K562 (cell line): ENCODE measurements around the gene DYNLT4. TPM values are rescaled to one million over a fixed set of nuclear protein-coding genes. Genes with fewer than 3 reads are reported as not detected.

Experiments used
- CBX5 ChIP-seq: IDR thresholded peaks from 2 replicates; pipeline ENCODE4 v1.6.1; 2014; ENCODE audit warnings: low read depth, borderline replicate concordance
- CHD1 ChIP-seq: fragments of 200-600 bp; sonication (generic); IDR thresholded peaks from one replicate; pipeline ENCODE4 v1.6.1; 2012; ENCODE audit warnings: mild to moderate bottlenecking, moderate library complexity, low read length, inconsistent platforms
- ELF4 ChIP-seq: fragments of 450-650 bp; formaldehyde crosslinking; IDR thresholded peaks from 2 replicates; pipeline ENCODE4 v1.4.0; 2022; ENCODE audit warnings: missing genetic modification characterization
- EP400 ChIP-seq: fragments of 450-650 bp; IDR thresholded peaks from 2 replicates; pipeline ENCODE4 v1.6.1; 2017; ENCODE audit warnings: antibody characterized with exemption, mild to moderate bottlenecking, moderate library complexity
- GABPA ChIP-seq: fragments of 200-800 bp; sonication (Bioruptor generic); conservative IDR thresholded peaks from 2 replicates; pipeline ENCODE4 v1.6.1; 2016; ENCODE audit warnings: low read depth, missing genetic modification characterization, missing compliant biosample characterization
- HNRNPK ChIP-seq: fragments of 200-400 bp; formaldehyde crosslinking; IDR thresholded peaks from one replicate; pipeline ENCODE4 v1.6.1; 2018; ENCODE audit warnings: mild to moderate bottlenecking, low read depth, low read length; ENCODE audit not compliant: poor library complexity, severe bottlenecking
- ID3 ChIP-seq, 2 experiments: fragments of 250-450 bp in 1 of 2; fragments of 450-650 bp in 1 of 2; sonication (Bioruptor Pico) in 1 of 2; IDR thresholded peaks; 2 replicates each; pipeline versions ENCODE4 v1.6.1 to v1.8.0; 2016 to 2021; ENCODE audit warnings: mild to moderate bottlenecking in 2 of 2, moderate library complexity in 2 of 2, missing compliant biosample characterization in 1 of 2, missing genetic modification characterization in 1 of 2
- MAZ ChIP-seq, 2 experiments: fragments of 450-650 bp in 1 of 2; sonication (generic) in 1 of 2; formaldehyde crosslinking; IDR thresholded peaks in 1 of 2; conservative IDR thresholded peaks in 1 of 2; 2 replicates each; pipeline versions ENCODE4 v1.4.0 to v1.5.0; 2020; ENCODE audit warnings: mild to moderate bottlenecking in 1 of 2, missing genetic modification reagents in 1 of 2
- MBD2 ChIP-seq: sonication (generic); IDR thresholded peaks from 2 replicates; pipeline ENCODE4 v1.6.1; 2016; ENCODE audit warnings: low read depth, borderline replicate concordance
- NELFE ChIP-seq: IDR thresholded peaks from 2 replicates; pipeline ENCODE4 v1.6.1; 2011; ENCODE audit warnings: mild to moderate bottlenecking; ENCODE audit not compliant: insufficient read depth, insufficient read length
- NONO ChIP-seq, 2 experiments: fragments of 200-400 bp in 1 of 2; fragments of 450-650 bp in 1 of 2; formaldehyde crosslinking in 1 of 2; IDR thresholded peaks; 2 replicates each; pipeline ENCODE4 v1.6.1; 2017; ENCODE audit warnings: low read depth in 2 of 2, mild to moderate bottlenecking in 2 of 2, moderate library complexity in 2 of 2, low read length in 1 of 2
- NRF1 ChIP-seq, 2 experiments: fragments of 450-650 bp; IDR thresholded peaks in 1 of 2; conservative IDR thresholded peaks in 1 of 2; 2 replicates each; pipeline ENCODE4 v1.6.1; 2014; ENCODE audit warnings: mild to moderate bottlenecking in 2 of 2
- PATZ1 ChIP-seq: fragments of 250-450 bp; sonication (Bioruptor Pico); IDR thresholded peaks from 2 replicates; pipeline ENCODE4 v1.5.0; 2020; ENCODE audit warnings: mild to moderate bottlenecking, borderline replicate concordance
- PCBP1 ChIP-seq: fragments of 200-400 bp; formaldehyde crosslinking; IDR thresholded peaks from 2 replicates; pipeline ENCODE4 v1.6.1; 2018; ENCODE audit warnings: mild to moderate bottlenecking, low read depth, low read length; ENCODE audit not compliant: poor library complexity, severe bottlenecking
- PURB ChIP-seq: sonication (generic); formaldehyde crosslinking; IDR thresholded peaks from 2 replicates; pipeline ENCODE4 v1.9.0; 2021; ENCODE audit warnings: low read depth, mild to moderate bottlenecking, missing genetic modification reagents
- PYGO2 ChIP-seq: fragments of 450-650 bp; IDR thresholded peaks from 2 replicates; pipeline ENCODE4 v1.6.1; 2016; ENCODE audit warnings: mild to moderate bottlenecking, missing genetic modification characterization, moderate library complexity, missing compliant biosample characterization
- RFX1 ChIP-seq: fragments of 450-650 bp; IDR thresholded peaks from 2 replicates; pipeline ENCODE4 v1.6.1; 2016; ENCODE audit warnings: mild to moderate bottlenecking, moderate library complexity
- RHOXF2B ChIP-seq: fragments of 250-450 bp; sonication (Bioruptor Pico); conservative IDR thresholded peaks from 2 replicates; pipeline ENCODE4 v1.5.1; 2021
- SIRT6 ChIP-seq: IDR thresholded peaks from one replicate; pipeline ENCODE4 v1.6.1; 2012; ENCODE audit warnings: low read depth, mild to moderate bottlenecking, control low read depth, inconsistent platforms, low read length, moderate library complexity
- SMC3 ChIP-seq: conservative IDR thresholded peaks from 2 replicates; pipeline ENCODE4 v1.6.1; 2011; ENCODE audit warnings: low read depth, low read length, improper control_type of control experiment; ENCODE audit not compliant: insufficient read depth
- SUPT5H ChIP-seq: fragments of 450-650 bp; IDR thresholded peaks from 2 replicates; pipeline ENCODE4 v1.6.1; 2016
- ZFPM2 ChIP-seq: fragments of 250-450 bp; sonication (Bioruptor Pico); IDR thresholded peaks from 2 replicates; pipeline ENCODE4 v1.5.1; 2022; ENCODE audit warnings: mild to moderate bottlenecking
- ZKSCAN8 ChIP-seq: fragments of 200-800 bp; sonication (Bioruptor generic); IDR thresholded peaks from 2 replicates; pipeline ENCODE4 v1.6.1; 2016; ENCODE audit warnings: missing genetic modification characterization, missing compliant biosample characterization
- ZNF511 ChIP-seq: sonication (generic); formaldehyde crosslinking; IDR thresholded peaks from 2 replicates; pipeline ENCODE4 v1.8.0; 2022; ENCODE audit warnings: mild to moderate bottlenecking, missing genetic modification reagents
- ZNF586 ChIP-seq: fragments of 450-650 bp; formaldehyde crosslinking; conservative IDR thresholded peaks from 2 replicates; pipeline ENCODE4 v1.4.0; 2020; ENCODE audit warnings: mild to moderate bottlenecking, moderate library complexity
- ZNF77 ChIP-seq: fragments of 250-450 bp; sonication (Bioruptor Pico); IDR thresholded peaks from 2 replicates; pipeline ENCODE4 v1.5.0; 2020
- polyA plus RNA-seq, 8 experiments: library from polyadenylated mRNA; depleted of rRNA in 4 of 8; stranded (reverse) in 5 of 8; unstranded in 3 of 8; fragments of >200 nt; fragmentation: Nextera tagmentation in 2 of 8; fragmentation: Illumina TruSeq in 1 of 8; extraction: Ambion mirVana in 2 of 8; extraction: Trizol in 1 of 8; gene quantifications; 2 replicates each; pipeline versions ENCODE4 v1.2.1 to v1.2.3, GENCODE V29; 2011 to 2014; ENCODE audit warnings: inconsistent platforms in 1 of 8, missing spikeins in 1 of 8
- total RNA-seq, 7 experiments: library from RNA; depleted of rRNA in 6 of 7; stranded (reverse); fragments of >200 nt in 6 of 7; fragmentation: Illumina TruSeq in 2 of 7; extraction: Trizol in 2 of 7; gene quantifications; 2 replicates each; pipeline versions ENCODE4 v1.2.1 to v1.2.3, GENCODE V29; 2011 to 2021; ENCODE audit warnings: low replicate concordance in 1 of 7

The DYNLT4 gene
- total and polyA plus RNA-seq, 9 of the 15 experiments (the other 6 are each of a cell fraction or from before 2014, with no cell fraction given): 0.29 to 0.73 TPM; not detected in 7

GRCh38 chr1:44799770-44800584 lies 7.2 kb downstream of the DYNLT4 start, which contains the start of gene PLK3 (continued):
- no peak for TF ChIP-seq ID3 (CRISPR knock-in tag; IDR thresholded peaks at IDR 0.05)
- no peak; the same call in 1 of the 2 replicates for TF ChIP-seq ID3 (tag; IDR thresholded peaks at IDR 0.05)
- TF ChIP-seq ZKSCAN8 (CRISPR knock-in tag): no peak
- peak; percentile 49; the same call in 1 of the 2 replicates for TF ChIP-seq SMC3
- TF ChIP-seq NONO (IDR thresholded peaks at IDR 0.05; ENCODE audit: low read depth in 2 of 2, low read length in 1 of 2): peak; percentile 87 to 97
- TF ChIP-seq MAZ (CRISPR knock-in tag; conservative IDR thresholded peaks at IDR 0.05 in 1 of 2, IDR thresholded peaks at IDR 0.05 in 1 of 2): peak; percentile 79 to 86
- TF ChIP-seq NRF1 (conservative IDR thresholded peaks at IDR 0.05 in 1 of 2, IDR thresholded peaks at IDR 0.05 in 1 of 2): peak; percentile 84 to 85
- no peak; the same call in 1 of the 2 replicates for TF ChIP-seq CBX5
- TF ChIP-seq MBD2: no peak; the same call in 1 of the 2 replicates
- no peak for TF ChIP-seq SIRT6
- TF ChIP-seq PCBP1: peak; percentile 93
- TF ChIP-seq NELFE: no peak
- TF ChIP-seq ELF4 (CRISPR knock-in tag): 0 out of 2 replicates have a peak, but pooled peaks have one; percentile 16
- no peak for TF ChIP-seq ZNF77 (CRISPR knock-in tag)
- peak; percentile 67; the same call in 1 of the 2 replicates for TF ChIP-seq ZNF511 (CRISPR knock-in tag)
- TF ChIP-seq GABPA (tag): peak; percentile 61
- TF ChIP-seq RHOXF2B (CRISPR knock-in tag): no peak
- TF ChIP-seq CHD1: no peak
- TF ChIP-seq HNRNPK: peak; percentile 51
- no peak for TF ChIP-seq PURB (CRISPR knock-in tag)
- TF ChIP-seq PATZ1 (CRISPR knock-in tag): no peak
- TF ChIP-seq SUPT5H: peak; percentile 83
- TF ChIP-seq ZFPM2 (CRISPR knock-in tag): no peak
- TF ChIP-seq ZNF586 (CRISPR knock-in tag): no peak
- peak; percentile 98 for TF ChIP-seq EP400
- peak; percentile 73 for TF ChIP-seq RFX1
- TF ChIP-seq PYGO2 (tag): no peak
